Upper lobe of left lung (tissue), 6 donors: ENCODE data around the gene PRSS21. TPM values are rescaled to one million over a fixed set of nuclear protein-coding genes. Genes with fewer than 3 reads are reported as not detected.

Source experiments
- ATAC-seq, 2 donors: fragments of 200-7000 bp; cut with Tn5 transposase; one replicate each; pipeline ENCODE4 v1.9.1; 2022; ENCODE audit warnings: mild to moderate bottlenecking in 2 of 2, moderate library complexity in 2 of 2; ENCODE audit not compliant: low FRiP score in 2 of 2
- DNase-seq, 2 donors: peaks; one replicate each; pipeline ENCODE4 v3.0.0-alpha.2; 2019 to 2020
- H3K27ac ChIP-seq, 4 donors: fragments of 200-600 bp; sonication (generic); one replicate each; pipeline ENCODE4 v1.5.1; 2016 to 2019
- H3K27me3 ChIP-seq, 4 donors: fragments of 200-600 bp; sonication (generic); one replicate each; pipeline ENCODE4 v1.5.1; 2017 to 2019
- H3K36me3 ChIP-seq, 4 donors: fragments of 200-600 bp; sonication (generic); one replicate each; pipeline ENCODE4 v1.5.1; 2016 to 2019
- H3K4me1 ChIP-seq, 4 donors: fragments of 200-600 bp; sonication (generic); one replicate each; pipeline ENCODE4 v1.5.1; 2018 to 2019
- H3K4me3 ChIP-seq, 4 donors: fragments of 200-600 bp; sonication (generic); one replicate each; pipeline ENCODE4 v1.5.1; 2017 to 2019; ENCODE audit warnings: mild to moderate bottlenecking in 2 of 4, moderate library complexity in 1 of 4
- H3K9me3 ChIP-seq, 4 donors: fragments of 200-600 bp; sonication (generic); one replicate each; pipeline ENCODE4 v1.5.1; 2018 to 2019
- EP300 ChIP-seq, 4 donors: sonication (generic); formaldehyde crosslinking; IDR thresholded peaks; one replicate each; pipeline ENCODE4 v1.5.1; 2017; ENCODE audit warnings: antibody characterized with exemption in 4 of 4, control low read depth in 2 of 4
- POLR2A ChIP-seq, 4 donors: fragments of 450-650 bp; IDR thresholded peaks; one replicate each; pipeline ENCODE4 v1.5.1; 2016 to 2017; ENCODE audit warnings: antibody characterized with exemption in 4 of 4, mild to moderate bottlenecking in 2 of 4
- POLR2AphosphoS5 ChIP-seq, 2 donors: sonication (generic); formaldehyde crosslinking; IDR thresholded peaks; one replicate each; pipeline ENCODE4 v1.5.1; 2017; ENCODE audit warnings: antibody characterized with exemption in 2 of 2
- WGBS, 2 donors: methylation state at CpG; one replicate each; pipeline ENCODE4 v1.1.5; 2017 to 2018; 5-methylcytosine and 5-hydroxymethylcytosine counted together
- total RNA-seq, 6 donors: library from RNA; depleted of rRNA in 4 of 6; stranded (reverse); fragments of >200 nt in 4 of 6; gene quantifications; one replicate each; pipeline versions ENCODE4 v1.1.0 to v1.2.1, GENCODE V29; 2016 to 2021
- TF ChIP-seq, protein P1 (sequence below), 6 experiments: fragments of 450-650 bp in 4 of 6; fragments of 200-600 bp in 2 of 6; sonication (generic) in 2 of 6; IDR thresholded peaks; one replicate each; pipeline ENCODE4 v1.5.1; 2016 to 2019; ENCODE audit warnings: antibody characterized with exemption in 6 of 6
- donor health status: DM: no; HTN: no; CAD: no; lungs with moderate emphysema.
- donor health status: DM: no; HTN: yes; CAD: no; lungs with severe emphysema.

PRSS21 gene
- total RNA-seq, 6 donors from 2014 or later, result 1.2 to 16.2 (median 14.5) TPM; not detected in 1

DNA sequence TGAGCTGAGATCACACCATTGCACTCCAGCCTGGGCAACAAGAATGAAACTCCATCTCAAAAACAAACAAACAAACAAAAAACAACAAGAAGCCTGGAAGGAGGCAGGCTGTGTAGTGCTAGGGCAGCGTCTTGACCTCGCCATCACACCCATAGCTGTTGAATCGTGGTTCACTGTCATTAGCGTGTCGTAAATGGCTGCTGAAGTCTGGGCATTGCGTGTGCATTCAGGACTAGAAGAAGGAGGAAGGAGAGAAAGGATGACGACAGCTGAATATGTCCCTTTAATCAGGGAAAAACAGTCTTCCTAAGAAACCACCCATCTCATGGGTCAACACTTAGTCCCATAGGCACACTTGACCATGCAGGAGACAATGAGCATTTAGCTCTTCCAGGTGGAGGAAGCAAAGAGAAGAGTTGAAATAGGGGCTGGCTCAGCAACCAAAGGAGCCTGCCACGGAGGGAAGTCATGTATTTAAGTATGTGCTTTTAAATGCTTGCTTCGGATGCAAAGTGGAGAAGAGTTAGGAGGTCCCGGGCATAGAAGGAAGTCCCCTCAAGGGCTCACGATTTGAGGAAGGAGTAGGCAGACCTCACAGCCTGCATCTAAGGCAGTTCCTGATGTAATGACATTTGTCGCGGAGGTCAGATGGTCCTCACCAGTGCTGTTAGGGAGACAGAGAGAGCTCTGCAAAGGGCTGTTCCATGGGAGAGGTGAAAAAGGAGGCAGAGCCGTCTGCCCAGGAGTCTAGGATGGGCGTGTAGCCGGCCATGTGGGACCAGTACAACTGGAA is 32.1 kb downstream of the PRSS21 start:
- no peaks in the 10 kb centered on the region for H3K27me3 ChIP-seq
- TF ChIP-seq POLR2AphosphoS5 (IDR thresholded peaks at IDR 0.05) (no peak), EP300 (IDR thresholded peaks at IDR 0.05) (no peak), POLR2A (IDR thresholded peaks at IDR 0.05) (no peak)
- TF ChIP-seq, protein P1, sequence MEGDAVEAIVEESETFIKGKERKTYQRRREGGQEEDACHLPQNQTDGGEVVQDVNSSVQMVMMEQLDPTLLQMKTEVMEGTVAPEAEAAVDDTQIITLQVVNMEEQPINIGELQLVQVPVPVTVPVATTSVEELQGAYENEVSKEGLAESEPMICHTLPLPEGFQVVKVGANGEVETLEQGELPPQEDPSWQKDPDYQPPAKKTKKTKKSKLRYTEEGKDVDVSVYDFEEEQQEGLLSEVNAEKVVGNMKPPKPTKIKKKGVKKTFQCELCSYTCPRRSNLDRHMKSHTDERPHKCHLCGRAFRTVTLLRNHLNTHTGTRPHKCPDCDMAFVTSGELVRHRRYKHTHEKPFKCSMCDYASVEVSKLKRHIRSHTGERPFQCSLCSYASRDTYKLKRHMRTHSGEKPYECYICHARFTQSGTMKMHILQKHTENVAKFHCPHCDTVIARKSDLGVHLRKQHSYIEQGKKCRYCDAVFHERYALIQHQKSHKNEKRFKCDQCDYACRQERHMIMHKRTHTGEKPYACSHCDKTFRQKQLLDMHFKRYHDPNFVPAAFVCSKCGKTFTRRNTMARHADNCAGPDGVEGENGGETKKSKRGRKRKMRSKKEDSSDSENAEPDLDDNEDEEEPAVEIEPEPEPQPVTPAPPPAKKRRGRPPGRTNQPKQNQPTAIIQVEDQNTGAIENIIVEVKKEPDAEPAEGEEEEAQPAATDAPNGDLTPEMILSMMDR (IDR thresholded peaks at IDR 0.05), result no peak
- H3K9me3 ChIP-seq, result peaks cover 0 to 5% (median under 1%) of the 10 kb centered on the region in 4 donors
- no peak overlapping the region for H3K27ac ChIP-seq
- H3K4me1 ChIP-seq, result no peaks in the 10 kb centered on the region
- DNase-seq (no peak), ATAC-seq (no peak)
- peaks cover 0 to 6% (median 0%) of the 10 kb centered on the region in 4 donors for H3K36me3 ChIP-seq
- WGBS, 2 donors, result 71 to 81% methylated on average over 16 of the region's 16 CpGs
- H3K4me3 ChIP-seq, result no peak overlapping the region

DNA sequence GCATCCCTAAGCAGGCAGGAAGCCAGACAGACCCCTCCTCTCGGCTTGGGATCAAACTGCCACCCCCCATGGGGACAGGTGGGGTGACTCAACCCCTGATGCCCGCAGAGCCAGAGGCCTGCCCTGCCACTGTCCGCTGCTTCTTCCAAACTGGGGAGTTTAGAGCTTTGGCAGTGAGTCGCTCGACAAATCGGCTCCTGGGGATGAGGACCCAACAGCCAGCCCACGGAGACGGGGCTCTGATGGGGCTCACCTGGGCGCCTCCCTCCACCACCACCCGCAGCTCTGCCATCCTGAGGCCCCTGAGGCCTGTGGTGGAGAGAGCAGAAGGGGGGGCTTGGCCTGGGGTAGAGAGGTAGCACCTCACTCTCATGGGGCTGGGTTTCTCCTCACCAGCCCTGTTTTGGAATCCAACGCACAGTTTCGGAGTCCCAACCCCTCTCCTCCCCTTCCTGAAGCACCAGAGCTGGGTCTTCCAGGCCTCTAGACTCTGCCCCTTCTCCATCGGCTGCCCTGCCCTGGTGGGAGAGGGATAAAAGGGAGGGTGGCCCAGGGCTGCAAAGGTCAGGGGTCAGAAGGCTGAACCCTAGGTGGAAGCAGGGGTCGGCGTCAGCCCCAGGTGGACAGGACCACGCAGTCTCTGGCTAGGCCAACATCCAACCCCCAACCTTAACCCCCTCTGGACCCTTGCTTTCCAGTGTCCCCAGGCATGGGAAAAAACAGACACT is 35.1 kb downstream of the PRSS21 start:
- DNase-seq, result peak in 1 of 2 donors; percentile 52
- WGBS, 2 donors, result 93 to 95% methylated on average over 9 to 15 of the region's 16 CpGs
- no peak overlapping the region for H3K4me3 ChIP-seq
- no peak for ATAC-seq
- peaks cover 0 to 7% (median 0%) of the 10 kb centered on the region in 4 donors for H3K4me1 ChIP-seq
- H3K9me3 ChIP-seq, result peaks cover 0 to 12% (median 5%) of the 10 kb centered on the region in 4 donors
- TF ChIP-seq POLR2A (IDR thresholded peaks at IDR 0.05) (no peak), EP300 (IDR thresholded peaks at IDR 0.05) (no peak), POLR2AphosphoS5 (IDR thresholded peaks at IDR 0.05) (no peak)
- no peaks in the 10 kb centered on the region for H3K27me3 ChIP-seq
- H3K27ac ChIP-seq, result no peak overlapping the region
- peaks cover 0 to 6% (median 0%) of the 10 kb centered on the region in 4 donors for H3K36me3 ChIP-seq

DNA sequence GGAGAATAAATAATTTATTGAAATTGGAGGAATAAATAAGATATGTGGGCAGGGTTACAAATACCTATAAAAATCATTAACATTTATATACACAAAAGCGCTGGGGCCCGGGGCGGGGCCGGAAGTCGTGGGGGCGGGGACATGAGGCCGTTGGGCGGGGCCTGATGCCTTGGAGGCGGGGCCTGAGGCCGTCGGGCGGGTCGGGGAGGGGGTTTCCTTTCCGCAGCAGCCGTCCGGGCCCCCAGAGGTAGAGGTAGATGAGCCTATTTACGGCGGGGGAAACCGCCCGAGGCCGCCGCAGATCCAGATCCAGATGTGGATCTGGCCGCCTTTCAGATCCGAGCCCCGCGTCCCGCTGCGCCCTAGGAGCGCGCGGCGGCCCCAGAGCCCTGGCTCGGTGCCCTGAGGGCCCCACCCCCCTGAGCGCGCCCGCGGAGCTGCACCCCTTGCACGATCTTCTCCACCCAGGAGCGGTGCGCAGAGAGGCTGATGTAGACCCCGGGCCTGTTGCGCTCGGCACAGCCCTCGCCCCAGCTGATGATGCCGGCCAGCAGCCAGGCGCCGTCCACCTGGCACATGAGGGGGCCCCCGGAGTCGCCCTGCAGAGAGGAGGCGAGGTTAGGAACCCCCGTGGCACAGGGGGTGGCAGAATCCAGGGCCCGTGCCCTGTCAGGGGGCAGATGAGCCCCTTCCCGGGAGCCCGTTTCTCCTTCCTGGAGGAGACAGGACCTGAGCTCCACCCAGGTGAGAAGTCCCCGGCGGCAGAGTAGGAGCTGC is 35.9 kb downstream of the PRSS21 start:
- Histone ChIP-seq H3K9me3 (peaks cover 0 to 12% (median 5%) of the 10 kb centered on the region in 4 donors), H3K36me3 (peaks cover 0 to 6% (median 0%) of the 10 kb centered on the region in 4 donors), H3K27ac (no peak overlapping the region), H3K4me1 (peaks cover 0 to 14% (median 4%) of the 10 kb centered on the region in 4 donors), H3K4me3 (no peak overlapping the region), H3K27me3 (peaks cover 0 to 1% (median under 1%) of the 10 kb centered on the region in 4 donors)
- DNase-seq (peak in 1 of 2 donors; percentile 70), ATAC-seq (no peak)
- 51 to 66% methylated on average over 22 to 50 of the region's 56 CpGs for WGBS, 2 donors
- TF ChIP-seq POLR2AphosphoS5 (IDR thresholded peaks at IDR 0.05) (no peak), EP300 (IDR thresholded peaks at IDR 0.05) (no peak), POLR2A (IDR thresholded peaks at IDR 0.05) (no peak)
- TF ChIP-seq, protein P1 (IDR thresholded peaks at IDR 0.05), result no peak

DNA sequence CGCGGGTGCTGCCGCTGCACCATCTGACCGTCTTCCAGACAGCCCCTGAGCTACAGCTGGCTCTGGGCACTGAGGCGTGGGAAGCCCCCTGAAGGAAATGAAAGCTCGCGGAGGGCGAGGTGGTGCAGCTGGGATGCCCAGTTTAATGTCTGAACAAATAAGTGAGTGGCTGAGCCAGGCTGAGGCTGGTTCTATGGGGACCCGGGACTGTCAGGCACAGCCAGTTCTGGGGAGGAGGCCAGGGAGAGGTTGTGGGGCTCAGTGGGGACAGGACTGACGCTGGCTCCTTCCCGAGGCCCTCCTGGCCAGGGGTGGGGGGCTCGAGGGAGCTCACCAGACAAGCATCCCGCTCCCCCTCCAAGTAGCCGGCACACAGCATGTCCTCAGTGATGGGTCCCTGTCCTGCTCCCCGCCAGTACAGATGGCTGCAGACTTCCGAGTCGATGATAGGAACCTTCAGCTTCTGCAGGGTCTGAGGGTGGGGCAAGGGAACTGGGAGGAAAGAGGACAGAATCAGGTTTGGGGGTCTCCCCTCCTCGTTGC is 36.6 kb downstream of the PRSS21 start:
- Histone ChIP-seq H3K9me3 (peaks cover 0 to 12% (median 5%) of the 10 kb centered on the region in 4 donors), H3K27me3 (peaks cover 0 to 7% (median 2%) of the 10 kb centered on the region in 4 donors), H3K4me3 (no peak overlapping the region), H3K4me1 (peaks cover 0 to 20% (median 4%) of the 10 kb centered on the region in 4 donors), H3K36me3 (peaks cover 0 to 6% (median 0%) of the 10 kb centered on the region in 4 donors), H3K27ac (no peak overlapping the region)
- ATAC-seq (no peak), DNase-seq (peak in 1 of 2 donors; percentile 41)
- WGBS, 2 donors, result 70 to 84% methylated on average over 11 to 18 of the region's 18 CpGs
- TF ChIP-seq POLR2AphosphoS5 (IDR thresholded peaks at IDR 0.05) (no peak), POLR2A (IDR thresholded peaks at IDR 0.05) (no peak), EP300 (IDR thresholded peaks at IDR 0.05) (no peak)
- TF ChIP-seq, protein P1 (IDR thresholded peaks at IDR 0.05), result no peak
